Measurements from ENCODE around the gene TRAF6.

TRAF6 gene

Small RNA genes within 50 kb of the gene (small RNA-seq; reads per million reads assigned to genes)
- gene AC061999.1, result 0 reads per million in 2 experiments
